SK-MEL-5 (cell line): ENCODE results near the gene PKP4. TPM values are rescaled to one million over a fixed set of nuclear protein-coding genes. Genes with fewer than 3 reads are reported as not detected.
A peak's percentile ranks its signal among the peaks of the same experiment; 100 is the strongest.
"Not testable (repeated sequence)": the region's sequence is repeated elsewhere in the genome, so short reads cannot be mapped to it uniquely, and the experiment has no call there.

ENCODE experiments used
- DNase-seq: peaks from one replicate; pipeline ENCODE4 v3.0.0-alpha.2; 2016; ENCODE audit warnings: low read depth, low spot score
- in situ Hi-C: cut with HindIII; loops from 2 replicates; pipeline ENCODE4 v1.10.0; 2016; ENCODE audit warnings: low sequenced_read_pairs, high pct_unique_total_duplicates, low pct_unique_long_range_greater_than_20kb
- total RNA-seq: library from RNA; depleted of rRNA; stranded (reverse); fragments of >200 nt; shearing (Covaris generic); gene quantifications from 2 replicates; pipeline ENCODE4 v1.2.3, GENCODE V29; 2014

Gene PKP4
- total RNA-seq, 1 experiment from 2014 or later = 16.7 TPM

- no peak for DNase-seq
- in situ Hi-C loops = no loop called here
These were observed 242.6 kb downstream of the PKP4 start for GRCh38 chr2:158699323-158699722.

DNA sequence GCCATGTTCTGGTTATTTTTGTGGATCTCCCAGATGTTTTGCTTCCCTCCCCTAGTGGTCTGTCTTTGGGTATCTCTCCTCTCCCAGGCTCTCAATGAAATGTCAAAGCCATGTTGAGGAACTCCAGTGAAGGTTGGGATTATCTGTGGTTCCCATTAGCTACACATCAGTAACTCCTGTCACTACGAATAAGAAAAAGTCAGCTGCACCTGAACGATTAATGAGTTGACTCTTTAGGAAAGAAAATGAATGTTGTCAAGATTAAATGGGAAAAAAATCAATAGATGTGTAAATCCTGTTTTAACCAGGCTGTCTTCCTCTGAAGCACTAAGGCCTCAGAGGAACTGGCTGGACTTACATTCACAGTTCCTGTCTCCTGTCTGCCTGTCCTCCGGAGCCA lies 244.3 kb downstream of the PKP4 start:
- DNase-seq = no peak
- in situ Hi-C loops = no loop called here

DNA sequence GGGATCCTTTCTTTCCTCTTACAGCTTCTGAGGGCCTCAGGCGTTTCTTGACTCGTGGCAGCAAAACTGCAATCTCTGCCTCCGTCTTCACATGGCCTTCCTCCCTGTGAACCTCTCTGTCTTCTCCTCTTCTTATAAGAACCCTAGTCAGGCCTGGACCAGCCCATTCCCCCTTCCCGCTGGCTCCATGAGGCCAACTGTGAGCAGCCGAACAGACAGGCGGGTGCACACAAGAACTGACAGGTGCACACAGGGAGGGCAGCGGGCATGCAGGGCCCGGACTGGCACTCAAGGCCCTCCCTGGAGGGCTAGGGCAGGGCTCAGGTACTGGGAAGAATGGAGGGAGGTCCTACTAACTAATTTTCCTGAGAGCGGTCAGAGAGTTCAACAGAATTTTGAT lies 246.0 kb downstream of the PKP4 start:
- no peak for DNase-seq
- in situ Hi-C loops = no loop called here

DNA sequence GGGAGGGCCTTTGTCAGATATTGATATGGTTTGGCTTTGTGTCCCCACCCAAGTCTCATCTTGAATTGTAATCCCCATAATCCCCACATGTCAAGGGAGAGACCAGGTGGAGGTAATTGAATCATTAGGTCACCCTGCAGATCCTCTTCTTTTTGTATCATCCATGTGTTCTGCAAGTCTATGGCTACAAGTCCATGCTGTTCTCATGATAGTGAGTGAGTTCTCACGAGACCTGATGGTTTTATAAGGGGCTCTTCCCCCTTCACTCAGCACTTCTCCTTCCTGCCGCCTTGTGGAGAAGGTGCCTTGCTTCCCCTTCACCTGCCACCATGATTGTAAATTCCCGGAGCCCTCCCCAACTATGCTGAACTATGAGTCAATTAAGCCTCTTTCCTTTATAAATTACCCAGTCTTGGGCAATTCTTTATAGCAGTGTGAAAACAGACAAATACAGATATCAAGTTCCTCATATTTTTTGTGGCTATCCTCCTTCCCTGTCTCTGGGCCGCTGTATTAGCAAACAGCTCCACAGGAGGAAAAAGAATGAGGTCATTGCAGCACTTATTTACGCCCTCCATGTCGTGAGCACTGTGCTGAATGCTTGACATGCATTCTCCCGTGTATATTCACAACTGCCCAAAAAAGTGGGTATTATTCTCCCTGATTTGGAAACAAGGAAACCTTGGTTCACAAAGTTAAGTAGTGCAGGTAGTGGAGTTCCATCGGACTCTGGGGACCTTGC lies 248.1 kb downstream of the PKP4 start:
- in situ Hi-C loops, DNase-seq: not testable (repeated sequence)

DNA sequence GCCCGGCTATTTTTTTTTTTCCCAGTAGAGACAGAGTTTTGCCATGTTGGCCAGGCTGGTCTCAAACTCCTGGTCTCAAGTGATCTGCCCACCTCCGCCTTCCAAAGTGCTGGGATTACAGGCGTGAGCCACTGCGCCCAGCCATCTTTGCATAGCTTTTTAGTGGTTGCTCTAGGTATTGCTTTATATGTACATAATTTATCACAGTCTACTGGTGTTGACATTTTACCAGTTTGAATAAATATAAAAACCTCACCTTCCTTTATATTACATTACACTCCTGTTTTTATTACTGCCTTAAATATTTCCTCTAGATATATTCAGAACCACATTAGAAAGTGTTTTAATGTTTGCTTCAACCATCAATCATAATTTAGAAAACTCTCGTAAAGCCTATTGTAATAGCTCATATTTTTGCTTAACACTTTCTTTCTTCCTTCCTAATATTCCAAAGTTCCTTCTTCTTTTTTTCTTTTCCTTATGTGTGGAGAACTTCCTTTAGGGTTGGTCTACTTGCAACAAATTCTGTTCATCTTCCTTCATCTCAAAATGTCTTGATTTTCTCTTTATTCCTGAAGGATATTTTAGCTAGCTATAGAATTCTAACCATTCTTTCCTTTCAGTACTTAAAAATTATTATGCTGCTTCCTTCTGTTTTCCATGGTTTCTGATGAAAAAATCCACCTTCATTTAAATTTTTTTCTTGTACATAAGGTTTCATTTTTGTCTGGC lies 256.2 kb downstream of the PKP4 start:
- in situ Hi-C loops = no loop called here
- DNase-seq = no peak

GRCh38 chr2:158713523-158714138 lies 256.9 kb downstream of the PKP4 start:
- in situ Hi-C loops = no loop called here
- DNase-seq = no peak

GRCh38 chr2:158714420-158714819 lies 257.7 kb downstream of the PKP4 start:
- DNase-seq = no peak
- in situ Hi-C loops = no loop called here

GRCh38 chr2:158715357-158715756 lies 258.6 kb downstream of the PKP4 start:
- in situ Hi-C loops = no loop called here
- no peak for DNase-seq

DNA sequence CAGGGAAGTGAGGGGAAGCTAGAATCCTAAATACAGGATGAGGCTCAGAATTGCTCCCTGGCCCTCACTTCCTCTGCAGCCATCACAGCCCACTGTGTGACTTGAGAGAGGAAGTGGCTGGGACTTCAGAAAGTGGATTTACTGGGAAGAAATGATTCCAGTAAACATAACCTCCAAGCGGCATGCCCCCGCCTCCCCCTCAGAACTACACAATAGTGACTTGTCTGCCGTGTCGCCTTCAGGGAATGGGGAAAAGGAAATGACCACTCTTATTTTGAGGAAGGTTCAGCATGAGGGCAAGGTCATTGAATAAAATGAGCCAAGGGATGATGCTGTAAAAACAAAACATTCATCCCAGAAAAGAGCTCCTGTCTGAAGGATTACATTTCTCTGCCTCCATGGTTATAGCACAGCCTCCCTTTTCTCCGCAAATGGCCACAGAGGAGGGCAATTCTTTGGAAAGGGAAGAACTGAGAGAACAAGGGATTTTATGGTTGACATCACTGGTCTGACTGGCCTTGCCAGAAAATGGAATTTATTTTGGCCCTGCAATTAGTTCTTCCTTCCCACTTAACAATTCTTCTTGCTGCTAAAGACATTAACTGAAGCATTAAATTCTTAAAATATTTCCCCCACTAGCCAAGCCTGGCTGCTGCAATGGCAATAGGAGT lies 259.5 kb downstream of the PKP4 start:
- DNase-seq = peak; percentile 68
- in situ Hi-C loops = no loop called here

DNA sequence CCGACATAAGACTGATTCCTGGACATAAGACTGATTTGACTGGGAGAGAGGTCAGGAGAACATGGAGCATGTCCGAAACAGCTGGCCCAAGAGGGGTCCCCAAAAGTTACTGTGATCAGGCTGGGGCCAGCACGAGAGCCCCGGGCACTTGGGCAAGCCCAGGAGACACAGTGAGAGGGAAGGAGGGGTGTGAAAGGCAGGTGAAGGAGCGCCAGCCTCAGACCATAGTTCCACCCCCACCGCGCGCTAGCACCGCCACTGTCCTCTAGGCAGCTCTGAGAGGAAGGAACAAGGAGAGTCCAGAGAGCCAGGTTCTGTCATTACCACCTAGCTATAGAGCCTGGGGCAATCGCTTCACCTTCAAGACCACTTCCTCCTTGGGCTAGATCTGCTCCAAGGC lies 260.2 kb downstream of the PKP4 start:
- in situ Hi-C loops = no loop called here
- DNase-seq = no peak

DNA sequence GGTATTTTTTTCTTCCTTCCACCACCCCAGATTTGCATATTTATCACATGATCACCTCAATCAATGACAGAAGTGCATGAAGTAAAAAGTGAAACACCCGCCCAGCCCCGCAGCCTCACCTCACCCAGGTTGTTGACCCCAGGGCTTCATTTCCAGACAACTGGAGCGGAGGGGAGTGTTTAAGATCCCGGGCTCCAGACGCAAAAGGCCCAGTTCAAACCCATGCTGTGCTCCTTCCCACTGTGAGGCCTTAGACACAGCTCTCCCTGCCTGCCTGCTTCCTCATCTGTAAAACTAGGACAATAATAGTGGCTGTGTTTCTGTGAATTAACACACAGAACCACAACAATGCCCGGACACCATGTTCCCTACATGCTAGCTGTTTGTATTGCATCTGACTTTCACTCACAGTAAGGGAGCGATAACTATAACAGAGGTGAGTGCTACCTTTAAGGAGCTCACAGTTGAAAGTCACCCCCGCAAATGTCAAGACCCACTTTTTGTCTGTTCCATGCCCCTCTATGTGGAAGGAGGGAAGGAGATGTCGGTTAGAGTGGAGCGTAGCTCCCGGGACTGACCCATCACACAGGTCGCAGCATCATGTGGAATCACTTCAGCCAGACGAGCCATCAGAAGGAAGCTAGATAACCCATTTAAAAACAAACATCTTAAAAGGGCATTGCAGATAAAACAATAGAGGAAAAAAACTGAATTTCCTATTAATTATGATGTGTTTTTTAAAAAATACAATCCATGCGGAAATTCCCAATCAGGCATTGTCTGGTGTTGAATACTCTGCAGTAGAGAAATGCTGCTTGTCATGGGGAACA lies 260.8 kb downstream of the PKP4 start:
- in situ Hi-C loops = no loop called here
- no peak for DNase-seq

DNA sequence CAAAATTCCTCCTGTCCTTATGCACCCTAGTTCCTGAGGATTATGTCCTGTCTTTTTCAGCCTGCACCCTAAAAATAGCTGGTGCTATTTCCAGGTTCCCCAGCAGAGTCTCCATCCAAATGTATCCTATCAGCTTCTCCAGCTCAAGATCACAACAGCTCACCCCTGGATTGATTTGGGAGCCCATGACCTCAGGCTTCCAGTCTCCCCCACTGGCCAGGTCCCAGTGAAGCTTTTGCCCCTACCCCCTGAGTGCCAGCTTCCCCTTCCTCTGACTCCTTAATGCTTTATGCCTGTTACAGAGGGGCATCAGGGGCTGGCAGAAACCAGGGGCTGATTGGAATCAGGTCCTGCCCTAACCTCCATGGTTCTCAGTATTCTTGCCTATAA lies 261.4 kb downstream of the PKP4 start:
- in situ Hi-C loops = no loop called here

GRCh38 chr2:158718851-158719250 lies 262.1 kb downstream of the PKP4 start:
- in situ Hi-C loops = no loop called here

More for the DNA sequence above, 261.4 kb downstream of the PKP4 start:
- DNase-seq = no peak

DNA sequence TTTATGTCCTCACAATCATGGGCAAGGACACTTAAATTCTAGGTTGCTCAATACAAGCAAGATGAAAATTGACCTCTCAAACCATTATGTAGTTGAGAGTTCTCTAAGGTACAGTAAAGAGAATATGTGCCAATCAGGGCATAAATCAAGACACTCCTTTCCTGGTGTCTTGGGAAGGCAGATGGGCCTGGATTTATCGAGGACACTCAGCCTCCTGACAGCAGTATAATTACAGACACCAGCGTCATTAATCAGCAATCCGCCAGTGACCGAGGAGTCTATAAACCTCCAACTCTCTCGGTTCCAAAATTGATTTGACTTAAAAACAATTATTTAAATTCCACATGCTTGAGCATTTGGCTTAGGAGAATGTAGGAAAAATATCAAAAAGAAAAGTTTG lies 262.7 kb downstream of the PKP4 start:
- in situ Hi-C loops = no loop called here
- DNase-seq = no peak

More at GRCh38 chr2:158718851-158719250, 262.1 kb downstream of the PKP4 start:
- peak; percentile 72 for DNase-seq

DNA sequence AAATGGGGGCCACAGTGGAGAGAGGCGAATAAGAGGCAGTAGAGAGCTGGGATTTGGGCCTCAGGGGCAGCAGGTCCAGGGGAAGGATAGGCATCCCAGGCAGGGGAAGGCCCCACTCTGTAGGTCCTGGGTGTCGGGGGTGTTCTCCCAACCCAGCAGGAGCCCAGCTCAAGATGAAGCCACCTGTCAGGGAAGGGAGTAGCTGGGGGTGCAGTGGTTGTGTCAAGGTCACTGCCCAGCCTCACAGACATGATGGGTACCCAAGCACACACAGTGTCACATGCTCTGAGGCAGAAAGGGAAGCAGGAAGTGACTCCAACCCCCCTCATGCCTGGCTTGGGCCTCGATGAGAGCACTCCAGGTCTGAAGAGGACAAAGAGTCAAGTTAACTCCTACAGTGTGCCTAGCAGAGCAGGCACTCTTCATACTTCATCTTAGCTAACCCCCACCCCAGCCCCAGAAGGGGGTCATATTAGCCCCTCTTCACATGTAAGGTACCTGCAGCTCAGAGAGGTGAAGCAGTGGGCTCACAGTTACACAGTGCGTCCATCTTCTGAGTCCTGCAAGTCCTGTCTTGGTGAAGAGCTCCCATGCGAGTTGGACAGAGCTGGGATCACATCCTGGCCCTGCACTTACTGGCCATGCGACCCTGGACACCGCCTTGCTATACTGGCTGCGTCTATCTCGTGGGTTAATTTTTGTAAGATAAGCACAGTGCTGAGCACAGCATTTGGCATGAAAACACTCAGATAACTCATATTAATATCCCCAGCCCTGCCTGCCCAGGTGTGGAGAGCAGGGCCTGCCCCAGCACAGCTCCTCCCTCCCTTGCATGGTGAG lies 265.7 kb downstream of the PKP4 start:
- DNase-seq = no peak
- in situ Hi-C loops = no loop called here

GRCh38 chr2:158723181-158723838 lies 266.6 kb downstream of the PKP4 start:
- in situ Hi-C loops = no loop called here

More at GRCh38 chr2:158723181-158723838, 266.6 kb downstream of the PKP4 start:
- no peak for DNase-seq
